ENCODE results near the gene SRPRB. TPM values are rescaled to one million over a fixed set of nuclear protein-coding genes. Genes with fewer than 3 reads are reported as not detected.

The SRPRB gene
- total and polyA plus RNA-seq, 9 of the 15 experiments (the other 6 are each of a cell fraction or from before 2014, with no cell fraction given): 29.5 to 66.0 (median 41.4) TPM

DNA sequence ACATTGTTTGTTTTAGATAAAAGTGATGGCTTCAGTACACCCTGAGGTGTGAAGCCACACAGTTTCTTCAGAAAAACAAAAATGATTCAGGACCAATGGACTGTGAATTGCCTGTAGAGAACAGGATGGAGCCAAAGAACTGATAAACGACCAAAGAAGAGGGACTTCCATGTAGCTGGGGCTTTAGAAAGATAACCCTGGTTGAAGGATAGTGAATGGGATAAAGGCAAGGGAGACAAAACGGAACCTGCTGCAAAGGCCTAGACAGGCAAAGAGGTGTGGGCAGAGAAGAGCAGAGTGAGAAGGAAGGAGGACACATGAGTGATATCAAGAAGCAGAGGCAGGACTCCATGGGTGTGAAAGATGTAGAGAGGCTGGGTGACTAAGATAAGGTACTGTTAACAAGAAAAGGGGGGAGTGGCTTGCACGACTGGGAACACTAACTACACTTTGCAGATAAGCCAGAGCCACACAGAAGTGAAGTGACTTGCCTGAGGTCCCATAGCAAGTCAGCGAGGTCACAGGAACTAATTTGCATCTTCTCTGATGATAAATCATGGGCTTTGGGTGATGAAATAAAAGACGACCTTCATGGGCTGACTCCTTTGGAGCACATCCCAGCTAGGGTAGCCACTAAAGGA lies 45.8 kb downstream of the SRPRB start (continued):
- TF ChIP-seq, protein P1, sequence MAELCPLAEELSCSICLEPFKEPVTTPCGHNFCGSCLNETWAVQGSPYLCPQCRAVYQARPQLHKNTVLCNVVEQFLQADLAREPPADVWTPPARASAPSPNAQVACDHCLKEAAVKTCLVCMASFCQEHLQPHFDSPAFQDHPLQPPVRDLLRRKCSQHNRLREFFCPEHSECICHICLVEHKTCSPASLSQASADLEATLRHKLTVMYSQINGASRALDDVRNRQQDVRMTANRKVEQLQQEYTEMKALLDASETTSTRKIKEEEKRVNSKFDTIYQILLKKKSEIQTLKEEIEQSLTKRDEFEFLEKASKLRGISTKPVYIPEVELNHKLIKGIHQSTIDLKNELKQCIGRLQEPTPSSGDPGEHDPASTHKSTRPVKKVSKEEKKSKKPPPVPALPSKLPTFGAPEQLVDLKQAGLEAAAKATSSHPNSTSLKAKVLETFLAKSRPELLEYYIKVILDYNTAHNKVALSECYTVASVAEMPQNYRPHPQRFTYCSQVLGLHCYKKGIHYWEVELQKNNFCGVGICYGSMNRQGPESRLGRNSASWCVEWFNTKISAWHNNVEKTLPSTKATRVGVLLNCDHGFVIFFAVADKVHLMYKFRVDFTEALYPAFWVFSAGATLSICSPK (IDR thresholded peaks at IDR 0.05; ENCODE audit: borderline replicate concordance): no peak
- TF ChIP-seq SRSF7 (optimal IDR thresholded peaks at IDR 0.05; ENCODE audit: low read depth, low read length) (no peak), RBM39 (optimal IDR thresholded peaks at IDR 0.05; ENCODE audit: low read depth, low read length) (no peak), NCOA6 (IDR thresholded peaks at IDR 0.05) (no peak), ZNF717 (CRISPR knock-in tag; IDR thresholded peaks at IDR 0.05) (no peak), ZNF253 (CRISPR knock-in tag; conservative IDR thresholded peaks at IDR 0.05) (no peak), ZNF408 (CRISPR knock-in tag; IDR thresholded peaks at IDR 0.05; ENCODE audit: low read depth) (no peak), SP1 (CRISPR knock-in tag; IDR thresholded peaks at IDR 0.05) (peak; percentile 60), ESRRB (CRISPR knock-in tag; IDR thresholded peaks at IDR 0.05; ENCODE audit: borderline replicate concordance) (no peak), CC2D1A (IDR thresholded peaks at IDR 0.05) (peak; percentile 77; the same call in 1 of the 2 replicates), ZSCAN29 (IDR thresholded peaks at IDR 0.05) (no peak), EP400 (IDR thresholded peaks at IDR 0.05) (no peak), CBFA2T3 (IDR thresholded peaks at IDR 0.05) (peak; percentile 96), IFI16 (CRISPR knock-in tag; IDR thresholded peaks at IDR 0.05) (no peak)
- TF ChIP-seq, protein P2, sequence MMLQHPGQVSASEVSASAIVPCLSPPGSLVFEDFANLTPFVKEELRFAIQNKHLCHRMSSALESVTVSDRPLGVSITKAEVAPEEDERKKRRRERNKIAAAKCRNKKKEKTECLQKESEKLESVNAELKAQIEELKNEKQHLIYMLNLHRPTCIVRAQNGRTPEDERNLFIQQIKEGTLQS (IDR thresholded peaks at IDR 0.05): peak; percentile 92
- TF ChIP-seq, protein P2 (CRISPR knock-in tag; conservative IDR thresholded peaks at IDR 0.05): no peak
- TF ChIP-seq, protein P3, sequence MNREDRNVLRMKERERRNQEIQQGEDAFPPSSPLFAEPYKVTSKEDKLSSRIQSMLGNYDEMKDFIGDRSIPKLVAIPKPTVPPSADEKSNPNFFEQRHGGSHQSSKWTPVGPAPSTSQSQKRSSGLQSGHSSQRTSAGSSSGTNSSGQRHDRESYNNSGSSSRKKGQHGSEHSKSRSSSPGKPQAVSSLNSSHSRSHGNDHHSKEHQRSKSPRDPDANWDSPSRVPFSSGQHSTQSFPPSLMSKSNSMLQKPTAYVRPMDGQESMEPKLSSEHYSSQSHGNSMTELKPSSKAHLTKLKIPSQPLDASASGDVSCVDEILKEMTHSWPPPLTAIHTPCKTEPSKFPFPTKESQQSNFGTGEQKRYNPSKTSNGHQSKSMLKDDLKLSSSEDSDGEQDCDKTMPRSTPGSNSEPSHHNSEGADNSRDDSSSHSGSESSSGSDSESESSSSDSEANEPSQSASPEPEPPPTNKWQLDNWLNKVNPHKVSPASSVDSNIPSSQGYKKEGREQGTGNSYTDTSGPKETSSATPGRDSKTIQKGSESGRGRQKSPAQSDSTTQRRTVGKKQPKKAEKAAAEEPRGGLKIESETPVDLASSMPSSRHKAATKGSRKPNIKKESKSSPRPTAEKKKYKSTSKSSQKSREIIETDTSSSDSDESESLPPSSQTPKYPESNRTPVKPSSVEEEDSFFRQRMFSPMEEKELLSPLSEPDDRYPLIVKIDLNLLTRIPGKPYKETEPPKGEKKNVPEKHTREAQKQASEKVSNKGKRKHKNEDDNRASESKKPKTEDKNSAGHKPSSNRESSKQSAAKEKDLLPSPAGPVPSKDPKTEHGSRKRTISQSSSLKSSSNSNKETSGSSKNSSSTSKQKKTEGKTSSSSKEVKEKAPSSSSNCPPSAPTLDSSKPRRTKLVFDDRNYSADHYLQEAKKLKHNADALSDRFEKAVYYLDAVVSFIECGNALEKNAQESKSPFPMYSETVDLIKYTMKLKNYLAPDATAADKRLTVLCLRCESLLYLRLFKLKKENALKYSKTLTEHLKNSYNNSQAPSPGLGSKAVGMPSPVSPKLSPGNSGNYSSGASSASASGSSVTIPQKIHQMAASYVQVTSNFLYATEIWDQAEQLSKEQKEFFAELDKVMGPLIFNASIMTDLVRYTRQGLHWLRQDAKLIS (CRISPR knock-in tag; IDR thresholded peaks at IDR 0.05): no peak
- TF ChIP-seq, protein P4, sequence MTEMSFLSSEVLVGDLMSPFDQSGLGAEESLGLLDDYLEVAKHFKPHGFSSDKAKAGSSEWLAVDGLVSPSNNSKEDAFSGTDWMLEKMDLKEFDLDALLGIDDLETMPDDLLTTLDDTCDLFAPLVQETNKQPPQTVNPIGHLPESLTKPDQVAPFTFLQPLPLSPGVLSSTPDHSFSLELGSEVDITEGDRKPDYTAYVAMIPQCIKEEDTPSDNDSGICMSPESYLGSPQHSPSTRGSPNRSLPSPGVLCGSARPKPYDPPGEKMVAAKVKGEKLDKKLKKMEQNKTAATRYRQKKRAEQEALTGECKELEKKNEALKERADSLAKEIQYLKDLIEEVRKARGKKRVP (CRISPR knock-in tag; IDR thresholded peaks at IDR 0.05): no peak
- TF ChIP-seq, protein P5, sequence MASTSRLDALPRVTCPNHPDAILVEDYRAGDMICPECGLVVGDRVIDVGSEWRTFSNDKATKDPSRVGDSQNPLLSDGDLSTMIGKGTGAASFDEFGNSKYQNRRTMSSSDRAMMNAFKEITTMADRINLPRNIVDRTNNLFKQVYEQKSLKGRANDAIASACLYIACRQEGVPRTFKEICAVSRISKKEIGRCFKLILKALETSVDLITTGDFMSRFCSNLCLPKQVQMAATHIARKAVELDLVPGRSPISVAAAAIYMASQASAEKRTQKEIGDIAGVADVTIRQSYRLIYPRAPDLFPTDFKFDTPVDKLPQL (IDR thresholded peaks at IDR 0.05; ENCODE audit: extremely low read depth, insufficient read length): no peak
- TF ChIP-seq, protein P6, sequence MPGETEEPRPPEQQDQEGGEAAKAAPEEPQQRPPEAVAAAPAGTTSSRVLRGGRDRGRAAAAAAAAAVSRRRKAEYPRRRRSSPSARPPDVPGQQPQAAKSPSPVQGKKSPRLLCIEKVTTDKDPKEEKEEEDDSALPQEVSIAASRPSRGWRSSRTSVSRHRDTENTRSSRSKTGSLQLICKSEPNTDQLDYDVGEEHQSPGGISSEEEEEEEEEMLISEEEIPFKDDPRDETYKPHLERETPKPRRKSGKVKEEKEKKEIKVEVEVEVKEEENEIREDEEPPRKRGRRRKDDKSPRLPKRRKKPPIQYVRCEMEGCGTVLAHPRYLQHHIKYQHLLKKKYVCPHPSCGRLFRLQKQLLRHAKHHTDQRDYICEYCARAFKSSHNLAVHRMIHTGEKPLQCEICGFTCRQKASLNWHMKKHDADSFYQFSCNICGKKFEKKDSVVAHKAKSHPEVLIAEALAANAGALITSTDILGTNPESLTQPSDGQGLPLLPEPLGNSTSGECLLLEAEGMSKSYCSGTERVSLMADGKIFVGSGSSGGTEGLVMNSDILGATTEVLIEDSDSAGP (CRISPR knock-in tag; IDR thresholded peaks at IDR 0.05): no peak
